Hepatocyte (in vitro differentiated cells): ENCODE measurements around the gene LAMP1. TPM values are rescaled to one million over a fixed set of nuclear protein-coding genes. Genes with fewer than 3 reads are reported as not detected.

Experiments
- DNase-seq: peaks from one replicate; pipeline ENCODE4 v3.0.0-alpha.2; 2016; ENCODE audit warnings: low spot score
- H2AFZ ChIP-seq: fragments of 200-600 bp; sonication (generic); 2 replicates; pipeline ENCODE4 v1.6.0; 2016; ENCODE audit warnings: antibody characterized with exemption, mild to moderate bottlenecking
- H3K27ac ChIP-seq: fragments of 200-600 bp; sonication (generic); 2 replicates; pipeline ENCODE4 v1.5.1; 2016; ENCODE audit warnings: mild to moderate bottlenecking
- H3K27me3 ChIP-seq: fragments of 200-600 bp; sonication (generic); 2 replicates; pipeline ENCODE4 v1.6.1; 2016
- H3K36me3 ChIP-seq: fragments of 200-600 bp; sonication (generic); replicated peaks from 2 replicates; pipeline ENCODE4 v1.5.1; 2016; ENCODE audit warnings: low read depth; ENCODE audit not compliant: insufficient read depth
- H3K4me1 ChIP-seq: fragments of 200-600 bp; sonication (generic); 2 replicates; pipeline ENCODE4 v1.5.1; 2016; ENCODE audit warnings: mild to moderate bottlenecking, moderate library complexity; ENCODE audit not compliant: insufficient read depth
- H3K4me2 ChIP-seq: fragments of 200-600 bp; sonication (generic); 2 replicates; pipeline ENCODE4 v1.6.0; 2016
- H3K4me3 ChIP-seq: fragments of 200-600 bp; sonication (generic); 2 replicates; pipeline ENCODE4 v1.5.1; 2016; ENCODE audit warnings: mild to moderate bottlenecking
- H3K79me2 ChIP-seq: fragments of 200-600 bp; sonication (generic); 2 replicates; pipeline ENCODE4 v1.6.0; 2017; ENCODE audit warnings: mild to moderate bottlenecking
- H3K9me2 ChIP-seq: fragments of 200-600 bp; sonication (generic); replicated peaks from 2 replicates; pipeline ENCODE4 v1.6.0; 2017; ENCODE audit warnings: mild to moderate bottlenecking; ENCODE audit not compliant: insufficient read depth
- H3K9me3 ChIP-seq: fragments of 200-600 bp; sonication (generic); 2 replicates; pipeline ENCODE4 v1.5.1; 2016; ENCODE audit warnings: low read depth, mild to moderate bottlenecking
- H4K20me1 ChIP-seq: fragments of 200-600 bp; sonication (generic); 2 replicates; pipeline ENCODE4 v1.6.0; 2016; ENCODE audit warnings: mild to moderate bottlenecking; ENCODE audit not compliant: insufficient read depth, poor library complexity, severe bottlenecking
- CTCF ChIP-seq: fragments of 200-600 bp; sonication (generic); IDR thresholded peaks from 2 replicates; pipeline ENCODE4 v1.5.1; 2016; ENCODE audit warnings: antibody characterized with exemption, mild to moderate bottlenecking; ENCODE audit not compliant: poor library complexity
- EZH2 ChIP-seq: fragments of 200-600 bp; sonication (generic); IDR thresholded peaks from 2 replicates; pipeline ENCODE4 v1.6.1; 2016; ENCODE audit warnings: antibody characterized with exemption, mild to moderate bottlenecking, borderline replicate concordance
- EZH2phosphoT487 ChIP-seq: fragments of 200-600 bp; sonication (generic); IDR thresholded peaks from one replicate; pipeline ENCODE4 v1.6.1; 2018; ENCODE audit warnings: antibody characterized with exemption, mild to moderate bottlenecking, low read depth, moderate library complexity; ENCODE audit not compliant: unreplicated experiment, severe bottlenecking
- WGBS: methylation state at CpG from one replicate; pipeline ENCODE4 v1.1.6; 2016; ENCODE audit warnings: low lambda C conversion rate; ENCODE audit errors: missing lambda C conversion rate; 5-methylcytosine and 5-hydroxymethylcytosine counted together
- polyA plus RNA-seq: library from polyadenylated mRNA; unstranded; fragments of >200 nt; fragmentation: Nextera tagmentation; extraction: Ambion mirVana; gene quantifications from 2 replicates; pipeline ENCODE4 v1.2.1, GENCODE V29; 2016
- total RNA-seq: library from RNA; depleted of rRNA; stranded (reverse); fragments of >200 nt; gene quantifications from 2 replicates; pipeline ENCODE4 v1.2.3, GENCODE V29; 2014

The LAMP1 gene
- total and polyA plus RNA-seq, 2 experiments from 2014 or later: 190 to 233 TPM

- no peaks in the 10 kb centered on the region for H3K9me2 ChIP-seq
- H3K27ac ChIP-seq: no peak overlapping the region
- H2AFZ ChIP-seq: no peak overlapping the region
- H3K4me3 ChIP-seq: no peak overlapping the region
- no peaks in the 10 kb centered on the region for H4K20me1 ChIP-seq
- H3K36me3 ChIP-seq: no peaks in the 10 kb centered on the region
- H3K9me3 ChIP-seq: no peaks in the 10 kb centered on the region
- DNase-seq: no peak
- TF ChIP-seq EZH2phosphoT487 (no peak), EZH2 (no peak), CTCF (no peak)
- H3K27me3 ChIP-seq: no peaks in the 10 kb centered on the region
- peaks cover 20% of the 10 kb centered on the region for H3K79me2 ChIP-seq
- H3K4me2 ChIP-seq: no peak overlapping the region
- no peaks in the 10 kb centered on the region for H3K4me1 ChIP-seq
- 87% methylated on average over 12 of the region's 12 CpGs for WGBS
These were observed 56.2 kb downstream of the LAMP1 start for GRCh38 chr13:113353254-113353653.

- no peak overlapping the region for H3K27ac ChIP-seq
- H3K79me2 ChIP-seq: peaks cover 26% of the 10 kb centered on the region
- WGBS: 97% methylated on average over 36 of the region's 41 CpGs
- peaks cover 3% of the 10 kb centered on the region for H3K4me1 ChIP-seq
- peaks cover 4% of the 10 kb centered on the region for H3K36me3 ChIP-seq
- H2AFZ ChIP-seq: no peak overlapping the region
- H3K9me2 ChIP-seq: no peaks in the 10 kb centered on the region
- H3K4me3 ChIP-seq: no peak overlapping the region
- no peak for DNase-seq
- H3K4me2 ChIP-seq: no peak overlapping the region
- no peaks in the 10 kb centered on the region for H3K9me3 ChIP-seq
- no peak for TF ChIP-seq CTCF
- no peak for TF ChIP-seq EZH2
- TF ChIP-seq EZH2phosphoT487: no peak
- H3K27me3 ChIP-seq: no peaks in the 10 kb centered on the region
- H4K20me1 ChIP-seq: no peaks in the 10 kb centered on the region
These were observed 58.0 kb downstream of the LAMP1 start for GRCh38 chr13:113354831-113355610.

GRCh38 chr13:113355621-113356020 lies 58.6 kb downstream of the LAMP1 start:
- H4K20me1 ChIP-seq: no peaks in the 10 kb centered on the region
- H3K27me3 ChIP-seq: no peaks in the 10 kb centered on the region
- WGBS: 90% methylated on average over 10 of the region's 10 CpGs
- no peaks in the 10 kb centered on the region for H3K9me3 ChIP-seq
- H2AFZ ChIP-seq: no peak overlapping the region
- H3K4me3 ChIP-seq: no peak overlapping the region
- H3K4me2 ChIP-seq: no peak overlapping the region
- peaks cover 32% of the 10 kb centered on the region for H3K79me2 ChIP-seq
- H3K36me3 ChIP-seq: peaks cover 5% of the 10 kb centered on the region
- no peaks in the 10 kb centered on the region for H3K9me2 ChIP-seq
- no peak overlapping the region for H3K27ac ChIP-seq
- no peak for TF ChIP-seq EZH2phosphoT487
- no peak for TF ChIP-seq CTCF
- TF ChIP-seq EZH2: no peak
- no peak for DNase-seq
- H3K4me1 ChIP-seq: peaks cover 3% of the 10 kb centered on the region
